Activated CD4-positive, alpha-beta T cell treated with anti-CD3 and anti-CD28 coated beads for 36 hours (primary cell): ENCODE data around the gene ARFGEF3. TPM values are rescaled to one million over a fixed set of nuclear protein-coding genes. Genes with fewer than 3 reads are reported as not detected.

Experiments used
- ATAC-seq: fragments of 200-7000 bp; cut with Tn5 transposase; one replicate; pipeline ENCODE4 v1.10.0; 2021; ENCODE audit warnings: mild to moderate bottlenecking, moderate library complexity
- CTCF ChIA-PET: fragments of 350-600 bp; sonication (Branson Sonifier 250); formaldehyde crosslinking; loops from one replicate; lab custom pipeline; 2021; ENCODE audit warnings: antibody characterized with exemption; lab: Charles Lee
- POLR2A ChIA-PET: fragments of 350-600 bp; sonication (Branson Sonifier 250); formaldehyde crosslinking; loops from one replicate; lab custom pipeline; 2021; ENCODE audit warnings: antibody characterized with exemption, inconsistent platforms; lab: Charles Lee
- DNase-seq: peaks from one replicate; pipeline ENCODE4 v3.0.0-alpha.2; 2020
- H3K27ac Mint-ChIP-seq: one replicate; pipeline ENCODE4 v1.8.0; 2021; ENCODE audit warnings: mixed read lengths
- H3K27me3 Mint-ChIP-seq: one replicate; pipeline ENCODE4 v1.8.0; 2021; ENCODE audit warnings: mixed read lengths
- H3K36me3 Mint-ChIP-seq: one replicate; pipeline ENCODE4 v1.8.0; 2021; ENCODE audit warnings: low read depth, mixed read lengths
- H3K4me1 Mint-ChIP-seq: one replicate; pipeline ENCODE4 v1.8.0; 2021; ENCODE audit warnings: mixed read lengths
- H3K4me3 Mint-ChIP-seq: one replicate; pipeline ENCODE4 v1.8.0; 2021; ENCODE audit warnings: mild to moderate bottlenecking, moderate library complexity, mixed read lengths
- H3K9me3 Mint-ChIP-seq: one replicate; pipeline ENCODE4 v1.8.0; 2021; ENCODE audit warnings: low read depth, mixed read lengths
- intact Hi-C, 2 experiments: fragments of 100-400 bp; cut with DNase I in 1 of 2; cut with micrococcal nuclease in 1 of 2; formaldehyde crosslinking; loops; one replicate each; pipeline versions ENCODE4 v1.14.2 to v1.15.1; 2022 to 2024; cut with DNase I, micrococcal nuclease
- total RNA-seq, 2 experiments: library from RNA; stranded (reverse); gene quantifications; one replicate each; pipeline ENCODE4 v1.2.3, GENCODE V29; 2021

ARFGEF3 gene
- total RNA-seq, 2 experiments from 2014 or later: 1.6 to 1.7 TPM

DNA sequence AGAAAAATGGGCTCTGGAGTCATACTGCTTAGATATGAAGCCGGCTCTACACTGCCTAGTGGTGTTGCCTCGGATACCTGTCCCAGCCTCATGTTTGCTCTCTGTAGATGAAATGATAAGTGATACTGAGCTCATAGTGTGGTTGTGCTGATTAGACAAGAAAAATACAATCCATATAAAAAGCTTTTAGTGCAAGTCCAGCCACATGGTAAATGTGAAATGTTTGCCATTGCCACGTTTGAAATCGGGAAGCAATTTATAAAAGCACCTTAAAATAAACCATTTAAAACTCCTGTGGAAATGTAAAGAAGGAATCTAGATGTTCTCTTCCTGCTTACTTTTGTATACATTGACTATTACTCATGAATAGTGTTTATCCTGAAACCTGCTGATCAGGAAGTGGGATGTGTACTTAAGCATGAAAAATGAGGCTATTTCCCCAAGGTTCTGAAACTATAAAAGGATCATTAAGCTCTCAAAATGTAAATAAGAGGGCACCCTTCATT lies 69.7 kb downstream of the ARFGEF3 start:
- DNase-seq (no peak), ATAC-seq (no peak)
- Mint-ChIP-seq H3K4me3 (no peak overlapping the region), H3K9me3 (no peaks in the 10 kb centered on the region), H3K27me3 (peaks cover 6% of the 10 kb centered on the region), H3K27ac (no peak overlapping the region), H3K4me1 (no peaks in the 10 kb centered on the region), H3K36me3 (no peaks in the 10 kb centered on the region)
- CTCF ChIA-PET: no interaction called here
- intact Hi-C loops: no loop called here
- POLR2A ChIA-PET: no interaction called here

DNA sequence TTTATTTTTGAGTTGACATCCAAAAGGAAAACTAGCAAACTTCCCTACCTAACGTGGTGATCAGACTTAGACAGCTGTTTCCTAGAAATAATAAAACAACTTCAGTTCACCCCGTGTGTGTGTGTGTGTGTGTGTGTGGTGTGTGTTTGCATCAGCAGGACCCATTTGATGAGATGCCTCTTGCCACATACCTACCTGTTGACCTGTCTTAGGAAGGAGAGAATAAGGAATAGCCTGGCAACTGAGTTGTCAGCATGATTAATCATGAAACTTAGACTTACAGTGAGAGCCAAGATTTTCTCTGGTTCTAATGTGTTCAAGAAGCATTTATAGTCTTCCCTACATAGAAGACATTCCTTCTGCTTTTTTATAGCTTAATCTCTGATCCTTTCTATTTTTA lies 72.6 kb downstream of the ARFGEF3 start:
- Mint-ChIP-seq H3K4me1 (no peaks in the 10 kb centered on the region), H3K9me3 (no peaks in the 10 kb centered on the region), H3K27ac (no peak overlapping the region), H3K4me3 (no peak overlapping the region), H3K27me3 (peaks cover 8% of the 10 kb centered on the region), H3K36me3 (no peaks in the 10 kb centered on the region)
- ATAC-seq (no peak), DNase-seq (no peak)
- POLR2A ChIA-PET: interaction anchor here (0.6 kb wide), 1 partner anchor 59 kb away, joined by 3 read pairs; no protein-coding TSS in a partner anchor
- intact Hi-C loops: no loop called here
- CTCF ChIA-PET: interaction anchor here (0.8 to 2.3 kb wide), 3 partner anchors 9 to 275 kb away, joined by 3 to 5 read pairs (median 4); no protein-coding TSS in a partner anchor

DNA sequence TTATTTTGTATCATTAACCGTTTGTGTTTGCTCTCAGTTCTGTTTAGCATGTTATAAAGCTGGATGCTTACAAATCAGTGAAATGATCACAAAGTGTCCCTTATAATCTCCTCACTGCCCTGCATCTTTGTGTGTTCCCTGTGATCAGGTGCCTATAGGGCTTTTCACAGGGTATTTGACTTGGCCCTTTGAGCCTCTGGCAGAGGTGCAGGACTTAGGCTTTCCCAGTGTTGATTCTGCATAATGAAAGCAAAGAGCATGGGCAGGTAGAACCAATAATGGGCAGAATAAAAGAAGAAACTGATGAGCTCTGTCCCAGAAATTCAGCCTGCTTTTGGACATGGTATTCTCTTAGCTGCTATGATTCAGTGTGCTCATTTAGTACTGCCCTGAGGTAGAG lies 73.5 kb downstream of the ARFGEF3 start:
- CTCF ChIA-PET: interaction anchor here (0.8 to 2.3 kb wide), 3 partner anchors 10 to 274 kb away, joined by 3 to 5 read pairs (median 4); no protein-coding TSS in a partner anchor
- Mint-ChIP-seq H3K36me3 (no peaks in the 10 kb centered on the region), H3K27me3 (peaks cover 8% of the 10 kb centered on the region), H3K4me1 (no peaks in the 10 kb centered on the region), H3K9me3 (no peaks in the 10 kb centered on the region), H3K27ac (no peak overlapping the region), H3K4me3 (no peak overlapping the region)
- DNase-seq (no peak), ATAC-seq (no peak)
- POLR2A ChIA-PET: no interaction called here
- intact Hi-C loops: no loop called here

GRCh38 chr6:138235693-138236092 lies 74.0 kb downstream of the ARFGEF3 start:
- intact Hi-C loops: no loop called here
- H3K4me3 Mint-ChIP-seq: no peak overlapping the region
- ATAC-seq (no peak), DNase-seq (no peak)
- H3K4me1 Mint-ChIP-seq: no peaks in the 10 kb centered on the region
- no peak overlapping the region for H3K27ac Mint-ChIP-seq
- H3K36me3 Mint-ChIP-seq: no peaks in the 10 kb centered on the region
- CTCF ChIA-PET: interaction anchor here (1.0 to 2.3 kb wide), 2 partner anchors 120 to 274 kb away, joined by 3 to 5 read pairs; no protein-coding TSS in a partner anchor
- POLR2A ChIA-PET: no interaction called here
- H3K27me3 Mint-ChIP-seq: peaks cover 8% of the 10 kb centered on the region
- H3K9me3 Mint-ChIP-seq: no peaks in the 10 kb centered on the region

DNA sequence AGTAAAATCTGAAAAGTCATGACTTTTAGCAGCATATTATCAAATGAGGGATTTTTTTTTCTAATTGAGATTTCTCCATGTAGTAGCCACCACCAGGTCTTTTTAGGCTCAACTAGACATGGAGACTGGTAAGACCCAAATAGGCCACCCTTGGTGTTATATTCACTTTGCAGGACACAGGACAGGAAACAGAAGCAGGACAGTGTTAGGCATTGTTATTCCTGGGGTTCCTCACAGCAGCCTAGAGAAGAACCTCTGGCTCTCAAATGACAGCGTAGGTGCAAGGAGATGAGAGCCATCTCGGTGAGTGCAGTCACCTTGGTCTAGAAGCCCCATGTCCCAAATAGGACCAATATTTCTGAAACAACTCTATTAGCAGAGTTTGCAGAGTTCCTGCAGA lies 75.7 kb downstream of the ARFGEF3 start:
- no peak overlapping the region for H3K4me3 Mint-ChIP-seq
- ChIA-PET POLR2A (no interaction called here), CTCF (interaction anchor here (0.7 kb wide), 1 partner anchor 18 kb away, joined by 3 read pairs; no protein-coding TSS in a partner anchor)
- H3K9me3 Mint-ChIP-seq: no peaks in the 10 kb centered on the region
- DNase-seq (no peak), ATAC-seq (no peak)
- no peaks in the 10 kb centered on the region for H3K36me3 Mint-ChIP-seq
- intact Hi-C loops: no loop called here
- H3K27me3 Mint-ChIP-seq: peaks cover 9% of the 10 kb centered on the region
- H3K27ac Mint-ChIP-seq: no peak overlapping the region
- no peaks in the 10 kb centered on the region for H3K4me1 Mint-ChIP-seq

DNA sequence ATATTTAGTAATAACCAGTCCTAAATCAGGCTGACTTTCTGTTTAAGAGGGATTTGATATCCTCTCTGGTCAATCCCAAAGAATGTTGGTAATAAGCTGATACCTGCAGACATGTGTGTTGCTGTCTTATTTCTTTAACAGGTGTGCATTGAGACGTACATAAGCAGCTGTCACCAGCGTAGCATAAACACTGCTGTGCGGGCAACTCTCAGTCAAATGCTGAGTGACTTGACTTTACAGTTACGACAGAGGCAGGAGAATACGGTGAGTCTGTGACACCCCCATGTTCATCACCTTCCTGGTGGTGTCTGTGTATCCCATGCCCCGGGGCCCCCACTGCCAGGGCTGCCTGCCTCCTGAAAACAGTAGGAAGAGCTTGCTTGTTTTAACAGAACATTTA lies 76.6 kb downstream of the ARFGEF3 start:
- intact Hi-C loops: no loop called here
- DNase-seq (no peak), ATAC-seq (no peak)
- Mint-ChIP-seq H3K9me3 (no peaks in the 10 kb centered on the region), H3K36me3 (no peaks in the 10 kb centered on the region), H3K27ac (no peak overlapping the region), H3K4me3 (no peak overlapping the region), H3K4me1 (no peaks in the 10 kb centered on the region), H3K27me3 (peaks cover 11% of the 10 kb centered on the region)
- ChIA-PET CTCF (no interaction called here), POLR2A (no interaction called here)

- ChIA-PET POLR2A (no interaction called here), CTCF (interaction anchor here (1.0 to 1.3 kb wide), 2 partner anchors 123 to 131 kb away, joined by 3 to 4 read pairs; no protein-coding TSS in a partner anchor)
- no peaks in the 10 kb centered on the region for H3K36me3 Mint-ChIP-seq
- no peak overlapping the region for H3K4me3 Mint-ChIP-seq
- H3K27me3 Mint-ChIP-seq: peaks cover 11% of the 10 kb centered on the region
- ATAC-seq: no peak
- no peaks in the 10 kb centered on the region for H3K9me3 Mint-ChIP-seq
- no peaks in the 10 kb centered on the region for H3K4me1 Mint-ChIP-seq
- H3K27ac Mint-ChIP-seq: no peak overlapping the region
- DNase-seq: no peak
- intact Hi-C loops: no loop called here
These were observed 78.0 kb downstream of the ARFGEF3 start for GRCh38 chr6:138239774-138240173.

DNA sequence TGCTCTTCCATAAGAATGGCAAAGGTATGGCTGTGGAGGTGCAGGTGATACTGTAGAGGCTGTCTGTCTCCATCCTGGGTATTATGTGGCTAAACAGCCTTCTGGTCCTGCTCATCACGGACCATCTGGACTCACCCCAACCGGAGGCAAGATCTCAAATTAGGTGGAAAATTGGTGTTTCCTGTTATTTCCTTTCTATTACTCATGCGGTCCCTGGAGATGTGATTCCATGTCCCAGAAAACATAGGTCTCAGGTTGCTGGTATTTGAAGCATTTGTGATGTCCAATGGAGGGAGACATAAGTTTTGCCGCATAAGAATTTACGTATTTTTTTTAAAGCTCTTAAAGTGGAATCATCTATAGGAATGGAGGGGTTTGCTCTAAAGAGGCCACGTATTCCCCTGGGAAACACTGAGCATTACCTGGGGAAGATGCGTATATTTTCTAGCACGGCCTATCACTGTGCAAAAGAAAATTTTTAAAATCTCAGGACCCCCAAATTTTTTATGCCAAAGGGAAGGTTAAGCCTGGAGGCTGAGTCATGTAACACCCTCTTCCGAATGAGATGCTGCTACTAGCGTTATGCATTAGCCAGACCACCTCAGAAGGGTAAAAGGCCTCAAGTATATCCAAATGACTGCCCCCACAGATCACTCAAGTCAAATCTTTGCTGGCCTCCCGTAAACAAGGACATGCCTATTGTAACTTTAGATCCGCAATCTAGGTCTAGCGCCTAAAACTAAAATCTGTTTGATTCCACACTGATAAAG lies 78.9 kb downstream of the ARFGEF3 start:
- ATAC-seq: no peak
- POLR2A ChIA-PET: no interaction called here

DNA sequence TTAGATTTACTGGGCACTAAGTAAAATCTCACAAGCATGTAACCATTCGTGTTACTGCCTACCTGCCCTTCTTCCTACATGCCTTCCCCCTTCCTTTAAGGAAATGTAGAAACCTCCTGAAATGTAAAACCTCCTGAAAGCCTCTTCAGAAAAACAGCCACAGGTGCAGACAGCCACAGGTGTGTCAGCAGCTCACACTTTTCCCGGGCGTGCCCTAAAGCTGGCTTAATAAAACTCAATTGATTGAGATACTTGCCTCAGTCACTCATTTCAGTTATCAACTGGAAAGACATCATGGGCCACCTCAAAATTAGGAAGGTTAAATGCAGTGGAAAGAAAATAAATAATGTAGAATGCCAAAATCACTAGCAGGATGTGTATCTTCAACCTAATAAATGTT lies 79.6 kb downstream of the ARFGEF3 start:
- ChIA-PET CTCF (no interaction called here), POLR2A (no interaction called here)
- DNase-seq (no peak), ATAC-seq (no peak)
- Mint-ChIP-seq H3K27me3 (peaks cover 11% of the 10 kb centered on the region), H3K36me3 (no peaks in the 10 kb centered on the region), H3K9me3 (no peaks in the 10 kb centered on the region), H3K27ac (no peak overlapping the region), H3K4me3 (no peak overlapping the region), H3K4me1 (no peaks in the 10 kb centered on the region)
- intact Hi-C loops: no loop called here

More for the DNA sequence above, 78.9 kb downstream of the ARFGEF3 start:
- H3K27me3 Mint-ChIP-seq: peaks cover 11% of the 10 kb centered on the region
- H3K9me3 Mint-ChIP-seq: no peaks in the 10 kb centered on the region
- intact Hi-C loops: no loop called here
- no peak overlapping the region for H3K4me3 Mint-ChIP-seq
- H3K4me1 Mint-ChIP-seq: no peaks in the 10 kb centered on the region
- H3K36me3 Mint-ChIP-seq: no peaks in the 10 kb centered on the region
- DNase-seq: no peak
- CTCF ChIA-PET: interaction anchor here (1.0 to 1.3 kb wide), 2 partner anchors 124 to 132 kb away, joined by 3 to 4 read pairs; no protein-coding TSS in a partner anchor
- H3K27ac Mint-ChIP-seq: no peak overlapping the region

- Mint-ChIP-seq H3K4me3 (no peak overlapping the region), H3K27me3 (peaks cover 11% of the 10 kb centered on the region), H3K36me3 (no peaks in the 10 kb centered on the region), H3K27ac (no peak overlapping the region), H3K4me1 (no peaks in the 10 kb centered on the region), H3K9me3 (no peaks in the 10 kb centered on the region)
- POLR2A ChIA-PET: no interaction called here
- CTCF ChIA-PET: no interaction called here
- ATAC-seq (no peak), DNase-seq (no peak)
- intact Hi-C loops: no loop called here
These were observed 80.2 kb downstream of the ARFGEF3 start for GRCh38 chr6:138241934-138242333.

GRCh38 chr6:138242987-138243592 lies 81.4 kb downstream of the ARFGEF3 start:
- intact Hi-C loops: no loop called here
- ChIA-PET CTCF (no interaction called here), POLR2A (no interaction called here)
- H3K27ac Mint-ChIP-seq: no peak overlapping the region
- no peak for ATAC-seq
- H3K36me3 Mint-ChIP-seq: no peaks in the 10 kb centered on the region
- H3K27me3 Mint-ChIP-seq: peaks cover 8% of the 10 kb centered on the region
- H3K4me3 Mint-ChIP-seq: no peak overlapping the region
- H3K4me1 Mint-ChIP-seq: no peaks in the 10 kb centered on the region
- DNase-seq: no peak
- H3K9me3 Mint-ChIP-seq: no peaks in the 10 kb centered on the region
